Heart left ventricle (tissue), 16 donors: ENCODE results near the gene RANBP17. TPM values are rescaled to one million over a fixed set of nuclear protein-coding genes. Genes with fewer than 3 reads are reported as not detected.
A peak's percentile ranks its signal among the peaks of the same experiment; 100 is the strongest.

Source experiments
- ATAC-seq, 4 donors: fragments of 200-7000 bp; cut with Tn5 transposase; one replicate each; pipeline ENCODE4 v1.9.1; 2020 to 2022; ENCODE audit warnings: moderate library complexity in 4 of 4, mild to moderate bottlenecking in 3 of 4, moderate number of reproducible peaks in 1 of 4
- DNase-seq, 5 donors: peaks; one replicate each; pipeline ENCODE4 v3.0.0-alpha.2; 2020
- H3K27ac ChIP-seq, 12 donors: fragments of 200-600 bp; sonication (generic) in 4 of 12; one replicate each; pipeline versions ENCODE4 v1.5.0 to v1.8.0; 2016 to 2022; ENCODE audit warnings: mild to moderate bottlenecking in 2 of 12
- H3K27me3 ChIP-seq, 9 donors: fragments of 200-600 bp; sonication (generic) in 2 of 9; one replicate each; pipeline versions ENCODE4 v1.5.1 to v1.8.0; 2016 to 2022; ENCODE audit warnings: mild to moderate bottlenecking in 3 of 9
- H3K36me3 ChIP-seq, 9 donors: fragments of 200-600 bp; sonication (generic) in 2 of 9; one replicate each; pipeline versions ENCODE4 v1.5.0 to v1.8.0; 2018 to 2022; ENCODE audit warnings: mild to moderate bottlenecking in 2 of 9
- H3K4me1 ChIP-seq, 12 donors: fragments of 200-600 bp; sonication (generic) in 4 of 12; one replicate each; pipeline versions ENCODE4 v1.5.0 to v1.8.0; 2016 to 2022; ENCODE audit warnings: mild to moderate bottlenecking in 3 of 12
- H3K4me3 ChIP-seq, 12 donors: fragments of 200-600 bp; sonication (generic) in 4 of 12; one replicate each; pipeline versions ENCODE4 v1.5.0 to v1.8.0; 2017 to 2022; ENCODE audit warnings: mild to moderate bottlenecking in 9 of 12, moderate library complexity in 4 of 12
- H3K9me3 ChIP-seq, 12 donors: fragments of 200-600 bp; sonication (generic) in 4 of 12; one replicate each; pipeline versions ENCODE4 v1.5.0 to v1.8.0; 2016 to 2022; ENCODE audit warnings: mild to moderate bottlenecking in 1 of 12
- CTCF ChIP-seq, 12 donors: fragments of 200-600 bp; sonication (generic) in 4 of 12; IDR thresholded peaks; one replicate each; pipeline versions ENCODE4 v1.5.0 to v1.8.0; 2018 to 2022; ENCODE audit warnings: antibody characterized with exemption in 12 of 12, mild to moderate bottlenecking in 5 of 12
- POLR2A ChIP-seq, 2 donors: fragments of 450-650 bp; IDR thresholded peaks; one replicate each; pipeline ENCODE4 v1.6.1; 2017; ENCODE audit warnings: antibody characterized with exemption in 2 of 2, mild to moderate bottlenecking in 2 of 2, moderate library complexity in 2 of 2
- WGBS, 4 donors: extraction: QIAGEN DNeasy Blood & Tissue Kit in 2 of 4; methylation state at CpG; one replicate each; pipeline versions ENCODE4 v1.1.5 to v1.1.7; 2013 to 2018; 5-methylcytosine and 5-hydroxymethylcytosine counted together
- intact Hi-C, 10 donors: fragments of 100-400 bp; cut with DNase I; formaldehyde crosslinking; loops; one replicate each; pipeline versions ENCODE4 v1.11.1 to v1.14.2; 2022
- long read RNA-seq, 3 donors: library from polyadenylated mRNA; unstranded; transcript quantifications; one replicate each; pipeline ENCODE4 v2.0.0, GENCODE V29; 2020 to 2021
- polyA plus RNA-seq, 2 donors: library from polyadenylated mRNA; stranded (reverse); fragments of 200-250 nt; gene quantifications; one replicate each; pipeline ENCODE4 v1.2.3, GENCODE V29; 2013
- total RNA-seq, 9 donors: library from RNA; depleted of rRNA in 2 of 9; stranded (reverse); fragments of >200 nt in 2 of 9; fragmentation: NEBNext Ultra II Directional in 3 of 9; extraction: Animal tissue kit (Norgen Biotek cat#: 25700) in 3 of 9; gene quantifications; one replicate each; pipeline versions ENCODE4 v1.1.0 to v1.2.4, GENCODE V29; 2016 to 2023
- donor health status: ischemic (EF 13 %, LVEDD 7.1; RV severe dilation, severe dysfunction).
- donor health status: healthy with polysubstance abuse.
- donor health status: DM: no; HTN: yes; CAD: no.
- donor health status: DM: no; HTN: no; CAD: no.
- donor health status: ischemic (EF 25% LVEDD 6.9; RV normal size, moderate dysfunction).
- donor health status: ischemic (EF 25% LVEDD 5.7; RV mildly dilated, moderate dysfunction).
- donor health status: healthy.
- donor health status: DM: yes; HTN: yes; CAD: no.
- donor health status: ischemic (EF 35%, LVEDD 5.7; RV mildly dilated, moderate dysfunction).
- donor health status: nonischemic (EF 11% LVEDD 7.7; RV severe dilation, severe dysfunction).
- donor health status: DM: yes; HTN: yes; CAD: no.
- donor health status: PGD.
- donor health status: ischemic (EF 29% LVEDD 5.4; RV normal size, mild dysfunction).
- donor health status: nonischemic (EF 23%, LVEDD 6.1; RV moderate dilation, normal function).

RANBP17 gene
- total RNA-seq (10 to 100 TPM in 1 of 9 donors, 1 to 10 TPM in 8; 2.0 to 11.5 (median 3.8) TPM), polyA plus RNA-seq (under 1 TPM; 0.65 to 0.79 TPM)
- long read RNA-seq, donor 1, partial matches to known transcripts, result 0 of 1 reads
- long read RNA-seq, donor 1, other reads (novel, unspliced or antisense), result 1 of 1 reads
- long read RNA-seq, donor 2, partial matches to known transcripts, result 0 of 1 reads
- long read RNA-seq, donor 2, other reads (novel, unspliced or antisense), result 0 of 1 reads
- long read RNA-seq, donor 3, partial matches to known transcripts, result 1 of 1 reads
- long read RNA-seq, donor 3, other reads (novel, unspliced or antisense), result 0 of 1 reads

- no peaks in the 10 kb centered on the region for H3K36me3 ChIP-seq
- H3K4me1 ChIP-seq, result peaks cover 0 to 16% (median 5%) of the 10 kb centered on the region in 12 donors
- peaks cover 0 to 8% (median 0%) of the 10 kb centered on the region in 9 donors for H3K27me3 ChIP-seq
- DNase-seq (peak; percentile 12 to 72 (median 28)), ATAC-seq (peak; percentile 66 to 97 (median 93))
- H3K27ac ChIP-seq, result peak within 1 kb of the TSS in 9 of 12 donors; percentile 6 to 72 (median 45)
- peaks cover 0 to 27% (median 16%) of the 10 kb centered on the region in 12 donors for H3K9me3 ChIP-seq
- 0 to 3% (median 1%) methylated on average over 24 to 102 of the region's 102 CpGs for WGBS, 4 donors
- TF ChIP-seq POLR2A (IDR thresholded peaks at IDR 0.05) (no peak), CTCF (IDR thresholded peaks at IDR 0.05) (peak in 2 of 12 donors; percentile 10 to 21)
- intact Hi-C loops, result loop anchor here in 1 of 10 donors (10.0 kb wide), 1 partner anchor 117 kb away; no protein-coding TSS in a partner anchor
- H3K4me3 ChIP-seq, result peak within 1 kb of the TSS; percentile 59 to 91 (median 77)
These were observed at the start of gene RANBP17 for GRCh38 chr5:170861917-170862766. Gene RANBP17, plus strand, starts transcription at chr5:170862018.

GRCh38 chr5:170813231-170813630, 48.6 kb upstream of the RANBP17 start:
- H3K36me3 ChIP-seq, result no peaks in the 10 kb centered on the region
- no peak overlapping the region for H3K4me3 ChIP-seq
- TF ChIP-seq CTCF (IDR thresholded peaks at IDR 0.05) (no peak), POLR2A (IDR thresholded peaks at IDR 0.05) (no peak)
- H3K27me3 ChIP-seq, result peaks cover 0 to 8% (median 0%) of the 10 kb centered on the region in 9 donors
- ATAC-seq, result no peak
- 89 to 93% (median 92%) methylated on average over 5 of the region's 5 CpGs for WGBS, 4 donors
- H3K9me3 ChIP-seq, result no peaks in the 10 kb centered on the region
- H3K4me1 ChIP-seq, result no peaks in the 10 kb centered on the region
- H3K27ac ChIP-seq, result no peak overlapping the region
- intact Hi-C loops, result loop anchor here in 2 of 10 donors (10.0 kb wide), 1 partner anchor 522 kb away; no protein-coding TSS in a partner anchor
- DNase-seq, result no peak

- intact Hi-C loops, result loop anchor here in 2 of 10 donors (10.0 kb wide), 1 partner anchor 518 kb away; no protein-coding TSS in a partner anchor
- no peaks in the 10 kb centered on the region for H3K9me3 ChIP-seq
- no peak overlapping the region for H3K27ac ChIP-seq
- peaks cover 0 to 8% (median 0%) of the 10 kb centered on the region in 9 donors for H3K27me3 ChIP-seq
- DNase-seq (no peak), ATAC-seq (no peak)
- no peaks in the 10 kb centered on the region for H3K36me3 ChIP-seq
- TF ChIP-seq POLR2A (IDR thresholded peaks at IDR 0.05) (no peak), CTCF (IDR thresholded peaks at IDR 0.05) (no peak)
- H3K4me3 ChIP-seq, result no peak overlapping the region
- H3K4me1 ChIP-seq, result no peaks in the 10 kb centered on the region
- WGBS, 4 donors, result 76 to 82% (median 78%) methylated on average over 3 of the region's 3 CpGs
These were observed 44.6 kb upstream of the RANBP17 start for GRCh38 chr5:170817195-170817594.

DNA sequence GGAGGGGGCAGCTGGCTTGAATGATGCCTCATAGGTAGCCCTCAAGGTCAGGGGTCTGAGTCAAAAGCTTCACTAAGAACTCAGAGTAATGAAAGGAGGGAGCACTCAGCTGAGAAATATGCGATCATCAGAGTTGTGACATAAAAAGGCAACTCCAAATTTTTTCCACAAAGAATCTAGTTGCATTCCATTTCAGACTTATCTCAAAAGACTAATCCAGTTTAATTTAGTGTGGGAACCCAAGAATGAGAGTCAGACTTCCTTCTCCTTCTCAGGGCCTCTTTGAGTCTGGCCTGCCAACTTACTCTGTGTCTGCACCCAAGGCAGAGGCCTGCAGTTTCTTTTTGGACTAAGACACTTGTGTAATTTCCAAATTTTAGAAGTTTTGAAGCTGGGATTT, 43.6 kb upstream of the RANBP17 start:
- Histone ChIP-seq H3K27ac (no peak overlapping the region), H3K4me1 (no peaks in the 10 kb centered on the region), H3K9me3 (no peaks in the 10 kb centered on the region), H3K27me3 (peaks cover 0 to 4% (median 0%) of the 10 kb centered on the region in 9 donors), H3K36me3 (no peaks in the 10 kb centered on the region), H3K4me3 (no peak overlapping the region)
- no peak for TF ChIP-seq POLR2A (IDR thresholded peaks at IDR 0.05)
- no peak for TF ChIP-seq CTCF (IDR thresholded peaks at IDR 0.05)
- DNase-seq (no peak), ATAC-seq (no peak)
- intact Hi-C loops, result loop anchor here in 2 of 10 donors (10.0 kb wide), 1 partner anchor 517 kb away; no protein-coding TSS in a partner anchor
- 56 to 76% (median 70%) methylated on average over 1 of the region's 1 CpG for WGBS, 4 donors
